ENCODE data around the gene IRF2BP1.

DNA sequence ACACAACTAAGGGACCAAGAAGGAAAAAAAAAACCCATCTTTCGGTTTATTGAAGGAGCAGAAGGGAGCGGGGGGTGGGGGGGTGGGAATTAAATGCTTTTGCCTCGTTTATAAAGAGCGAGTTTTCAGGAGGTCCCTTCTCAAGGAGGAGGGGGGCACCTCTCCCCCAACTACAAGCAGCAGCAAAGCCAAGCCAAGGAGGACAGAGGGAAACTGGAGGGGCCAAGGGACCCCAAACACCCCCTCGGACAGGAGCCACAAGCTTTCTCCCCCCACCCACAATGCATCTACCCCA, 2.4 kb downstream of the IRF2BP1 start:
- no peak for TF ChIP-seq POLR2A (IDR thresholded peaks at IDR 0.05)
- TF ChIP-seq CTCF (IDR thresholded peaks at IDR 0.05 in 8 of 11, conservative IDR thresholded peaks at IDR 0.05 in 3 of 11): peak in 6 of 11 experiments; percentile 13 to 70 (median 53)
- no peak for TF ChIP-seq POLR2AphosphoS5 (IDR thresholded peaks at IDR 0.05)

Measured in spleen (tissue), 7 donors.